CD14-positive monocyte (primary cell): ENCODE measurements around the gene ZNF362. TPM values are rescaled to one million over a fixed set of nuclear protein-coding genes. Genes with fewer than 3 reads are reported as not detected.
A peak's percentile ranks its signal among the peaks of the same experiment; 100 is the strongest.

Source experiments
- DNase-seq, 3 donors: peaks; one replicate each; pipeline ENCODE4 v3.0.0-alpha.2; 2011 to 2022
- H2AFZ ChIP-seq: 2 replicates; pipeline ENCODE4 v1.6.0; 2012; ENCODE audit warnings: mild to moderate bottlenecking, low read depth, low read length, inconsistent platforms; ENCODE audit not compliant: insufficient read depth, poor library complexity, severe bottlenecking
- H3K27ac ChIP-seq, 2 donors: 1 replicate in 1 of 2; 2 replicates in 1 of 2; pipeline ENCODE4 v1.5.1; 2012 to 2013; ENCODE audit warnings: low read length in 2 of 2, control low read depth in 1 of 2, inconsistent platforms in 1 of 2, low read depth in 1 of 2, mild to moderate bottlenecking in 1 of 2
- H3K27me3 ChIP-seq, 2 donors: one replicate each; pipeline versions ENCODE4 v1.6.0 to v1.6.1; 2011 to 2013; ENCODE audit warnings: low read length in 2 of 2; ENCODE audit not compliant: control insufficient read depth in 2 of 2, insufficient read depth in 2 of 2
- H3K36me3 ChIP-seq, 2 donors: replicated peaks in 1 of 2; 1 replicate in 1 of 2; 2 replicates in 1 of 2; pipeline versions ENCODE4 v1.5.1 to v1.6.1; 2012 to 2013; ENCODE audit warnings: low read length in 2 of 2, control low read depth in 1 of 2, inconsistent platforms in 1 of 2, mild to moderate bottlenecking in 1 of 2; ENCODE audit not compliant: insufficient read depth in 2 of 2, control insufficient read depth in 1 of 2
- H3K4me1 ChIP-seq, 2 donors: 1 replicate in 1 of 2; 2 replicates in 1 of 2; pipeline versions ENCODE4 v1.5.1 to v1.6.1; 2012 to 2013; ENCODE audit warnings: low read length in 2 of 2, control low read depth in 1 of 2, inconsistent platforms in 1 of 2, mild to moderate bottlenecking in 1 of 2, moderate library complexity in 1 of 2; ENCODE audit not compliant: insufficient read depth in 2 of 2, control insufficient read depth in 1 of 2
- H3K4me2 ChIP-seq: replicated peaks from 2 replicates; pipeline ENCODE3; 2012; ENCODE audit warnings: low read length, moderate library complexity, mild to moderate bottlenecking; ENCODE audit not compliant: poor library complexity, severe bottlenecking; ENCODE audit errors: extremely low read depth
- H3K4me3 ChIP-seq, 3 experiments: fragments of 200-600 bp in 1 of 3; sonication (generic) in 1 of 3; replicated peaks in 1 of 3; 1 replicate in 2 of 3; 2 replicates in 1 of 3; pipeline ENCODE4 v1.5.1; 2011 to 2013; ENCODE audit warnings: low read length in 3 of 3, mild to moderate bottlenecking in 3 of 3, control low read depth in 2 of 3, low read depth in 2 of 3, inconsistent platforms in 1 of 3, moderate library complexity in 1 of 3
- H3K79me2 ChIP-seq: 2 replicates; pipeline ENCODE4 v1.6.0; 2012; ENCODE audit warnings: mild to moderate bottlenecking, control low read depth, inconsistent platforms, low read length, moderate library complexity; ENCODE audit not compliant: insufficient read depth
- H3K9ac ChIP-seq: 2 replicates; pipeline ENCODE4 v1.6.0; 2017; ENCODE audit warnings: low read length, mild to moderate bottlenecking; ENCODE audit not compliant: insufficient read depth, poor library complexity, severe bottlenecking
- H3K9me3 ChIP-seq, 2 donors: replicated peaks in 1 of 2; 1 replicate in 1 of 2; 2 replicates in 1 of 2; pipeline versions ENCODE4 v1.5.1 to v1.6.1; 2012 to 2013; ENCODE audit warnings: low read length in 2 of 2, control low read depth in 1 of 2; ENCODE audit not compliant: control insufficient read depth in 1 of 2, insufficient read depth in 1 of 2
- H4K20me1 ChIP-seq: 2 replicates; pipeline ENCODE4 v1.6.0; 2012; ENCODE audit warnings: mild to moderate bottlenecking, low read length, control low read depth, moderate library complexity; ENCODE audit not compliant: insufficient read depth
- H3K27ac Mint-ChIP-seq, 7 donors: one replicate each; pipeline ENCODE4 v1.8.0; 2020; ENCODE audit warnings: mild to moderate bottlenecking in 7 of 7, mixed read lengths in 7 of 7, moderate library complexity in 6 of 7, inconsistent platforms in 2 of 7
- H3K27me3 Mint-ChIP-seq, 3 donors: one replicate each; pipeline ENCODE4 v1.8.0; 2021 to 2022; ENCODE audit warnings: low read depth in 3 of 3, mild to moderate bottlenecking in 3 of 3, mixed read lengths in 3 of 3, moderate library complexity in 3 of 3, inconsistent platforms in 1 of 3
- H3K36me3 Mint-ChIP-seq, 2 donors: one replicate each; pipeline ENCODE4 v1.8.0; 2020; ENCODE audit warnings: mixed read lengths in 2 of 2, inconsistent platforms in 1 of 2, mild to moderate bottlenecking in 1 of 2
- H3K4me1 Mint-ChIP-seq: one replicate; pipeline ENCODE4 v1.8.0; 2020; ENCODE audit warnings: mild to moderate bottlenecking, mixed read lengths
- H3K4me3 Mint-ChIP-seq, 2 donors: one replicate each; pipeline ENCODE4 v1.8.0; 2020; ENCODE audit warnings: mild to moderate bottlenecking in 2 of 2, mixed read lengths in 2 of 2, moderate library complexity in 1 of 2
- H3K9me3 Mint-ChIP-seq, 7 donors: one replicate each; pipeline ENCODE4 v1.8.0; 2020 to 2022; ENCODE audit warnings: mixed read lengths in 7 of 7, mild to moderate bottlenecking in 6 of 7, moderate library complexity in 6 of 7, inconsistent platforms in 2 of 7
- WGBS: methylation state at CpG from one replicate; pipeline ENCODE4 v1.1.5; 2013; ENCODE audit warnings: missing lambda C conversion rate; ENCODE audit not compliant: insufficient coverage; 5-methylcytosine and 5-hydroxymethylcytosine counted together
- intact Hi-C, 2 donors: fragments of 100-400 bp; cut with micrococcal nuclease; formaldehyde crosslinking; loops; one replicate each; pipeline versions ENCODE4 v1.15.0 to v1.15.1; 2023
- polyA plus RNA-seq, 3 donors: library from polyadenylated mRNA; depleted of rRNA in 1 of 3; unstranded in 2 of 3; stranded (reverse) in 1 of 3; fragments of 300-500 nt in 2 of 3; fragments of >200 nt in 1 of 3; fragmentation: Illumina TruSeq in 2 of 3; gene quantifications; 1 replicate in 2 of 3; 2 replicates in 1 of 3; pipeline ENCODE4 v1.2.3, GENCODE V29; 2012 to 2021
- TF ChIP-seq, protein P1 (sequence below): fragments of 200-600 bp; IDR thresholded peaks from one replicate; pipeline ENCODE4 v1.8.0; 2022; ENCODE audit warnings: antibody characterized with exemption, mild to moderate bottlenecking

Gene ZNF362
- polyA plus RNA-seq, 3 donors, result 11.4 to 18.9 (median 13.5) TPM

DNA sequence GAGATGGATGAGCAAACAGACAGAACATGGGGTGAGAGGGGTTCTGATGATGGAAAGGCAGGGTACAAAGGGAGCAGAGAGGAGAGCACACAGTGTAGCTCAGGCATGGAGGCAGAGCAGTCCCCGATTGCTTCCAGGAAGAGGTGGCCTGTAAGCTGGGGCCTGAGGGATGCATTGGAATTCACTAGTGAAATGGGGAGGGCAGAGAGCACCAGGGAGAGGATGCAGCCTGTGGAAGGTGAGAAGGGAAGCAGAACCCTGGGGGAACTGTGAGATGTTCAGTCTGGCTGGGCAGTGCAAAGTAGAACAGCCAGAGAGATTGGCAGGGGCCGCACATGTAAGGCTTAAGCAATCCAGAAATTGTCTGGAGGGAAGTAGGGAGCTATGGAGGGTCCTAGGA lies 12.2 kb downstream of the ZNF362 start:
- TF ChIP-seq, protein P1, sequence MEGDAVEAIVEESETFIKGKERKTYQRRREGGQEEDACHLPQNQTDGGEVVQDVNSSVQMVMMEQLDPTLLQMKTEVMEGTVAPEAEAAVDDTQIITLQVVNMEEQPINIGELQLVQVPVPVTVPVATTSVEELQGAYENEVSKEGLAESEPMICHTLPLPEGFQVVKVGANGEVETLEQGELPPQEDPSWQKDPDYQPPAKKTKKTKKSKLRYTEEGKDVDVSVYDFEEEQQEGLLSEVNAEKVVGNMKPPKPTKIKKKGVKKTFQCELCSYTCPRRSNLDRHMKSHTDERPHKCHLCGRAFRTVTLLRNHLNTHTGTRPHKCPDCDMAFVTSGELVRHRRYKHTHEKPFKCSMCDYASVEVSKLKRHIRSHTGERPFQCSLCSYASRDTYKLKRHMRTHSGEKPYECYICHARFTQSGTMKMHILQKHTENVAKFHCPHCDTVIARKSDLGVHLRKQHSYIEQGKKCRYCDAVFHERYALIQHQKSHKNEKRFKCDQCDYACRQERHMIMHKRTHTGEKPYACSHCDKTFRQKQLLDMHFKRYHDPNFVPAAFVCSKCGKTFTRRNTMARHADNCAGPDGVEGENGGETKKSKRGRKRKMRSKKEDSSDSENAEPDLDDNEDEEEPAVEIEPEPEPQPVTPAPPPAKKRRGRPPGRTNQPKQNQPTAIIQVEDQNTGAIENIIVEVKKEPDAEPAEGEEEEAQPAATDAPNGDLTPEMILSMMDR, result no peak
- DNase-seq, result no peak
- 87% methylated on average over 2 of the region's 2 CpGs for whole genome bisulfite sequencing
- Histone ChIP-seq H3K4me2 (no peak overlapping the region), H3K27ac (peak overlapping the region in 1 of 2 donors; percentile 4), H3K9ac (peak overlapping the region; percentile 25), H3K79me2 (peaks cover 44% of the 10 kb centered on the region), H4K20me1 (peaks cover 99% of the 10 kb centered on the region), H3K27me3 (no peaks in the 10 kb centered on the region), H3K36me3 (peaks cover 8 to 49% of the 10 kb centered on the region in 2 donors), H3K9me3 (no peaks in the 10 kb centered on the region), H3K4me3 (no peak overlapping the region), H2AFZ (no peak overlapping the region), H3K4me1 (no peaks in the 10 kb centered on the region)
- Mint-ChIP-seq H3K36me3 (peaks cover 31 to 50% of the 10 kb centered on the region in 2 donors), H3K4me1 (peaks cover 6% of the 10 kb centered on the region), H3K9me3 (no peaks in the 10 kb centered on the region), H3K27me3 (peaks cover 0 to 1% (median 1%) of the 10 kb centered on the region in 3 donors), H3K4me3 (no peak overlapping the region), H3K27ac (peak overlapping the region in 4 of 7 donors; percentile 17 to 59 (median 54))
- intact Hi-C loops, result no loop called here

DNA sequence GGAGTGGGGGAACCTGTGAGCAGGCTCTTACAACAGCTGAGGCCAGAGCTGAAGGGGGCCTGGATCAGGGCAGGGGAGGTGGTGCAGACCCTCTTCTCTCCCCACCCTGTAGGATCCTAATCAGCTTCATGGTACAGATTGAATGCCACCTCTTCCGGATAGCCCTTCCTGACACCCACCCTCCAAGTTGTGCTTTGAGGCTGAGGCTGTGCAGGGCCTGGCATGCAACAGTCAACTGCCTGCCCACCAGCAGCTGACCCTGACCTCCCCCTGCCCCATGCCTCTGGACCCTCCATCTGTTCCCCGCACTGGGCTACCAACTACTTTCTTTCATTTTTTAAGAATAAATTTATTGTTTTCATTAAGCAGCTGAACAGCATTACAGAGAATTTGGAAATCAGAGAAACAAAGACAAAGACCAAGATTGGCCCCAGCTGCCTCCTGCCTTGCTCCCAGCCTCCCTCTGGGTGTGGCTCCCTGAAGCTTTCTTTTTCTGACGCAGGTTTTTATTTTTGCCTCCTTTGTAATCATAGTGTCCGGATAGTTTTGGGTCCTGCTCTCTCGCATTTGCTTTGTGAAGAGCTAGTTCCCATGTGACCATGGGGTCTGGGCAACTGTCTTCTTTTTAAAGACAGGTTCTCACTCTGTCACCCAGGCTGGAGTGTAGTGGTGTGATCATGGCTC lies 12.8 kb downstream of the ZNF362 start:
- no peaks in the 10 kb centered on the region for H3K4me1 ChIP-seq
- Mint-ChIP-seq H3K4me1 (peaks cover 6% of the 10 kb centered on the region), H3K9me3 (no peaks in the 10 kb centered on the region), H3K4me3 (no peak overlapping the region), H3K27me3 (peaks cover 0 to 1% (median 1%) of the 10 kb centered on the region in 3 donors), H3K27ac (peak overlapping the region in 4 of 7 donors; percentile 22 to 57 (median 44)), H3K36me3 (peaks cover 33 to 53% of the 10 kb centered on the region in 2 donors)
- peaks cover 8 to 55% of the 10 kb centered on the region in 2 donors for H3K36me3 ChIP-seq
- no peak overlapping the region for H2AFZ ChIP-seq
- no peaks in the 10 kb centered on the region for H3K27me3 ChIP-seq
- H3K27ac ChIP-seq, result peak overlapping the region in 1 of 2 donors; percentile 4
- no peak for DNase-seq
- WGBS, result 93% methylated on average over 4 of the region's 5 CpGs
- no peak overlapping the region for H3K9ac ChIP-seq
- intact Hi-C loops, result no loop called here
- peaks cover 39% of the 10 kb centered on the region for H3K79me2 ChIP-seq
- no peak overlapping the region for H3K4me3 ChIP-seq
- H3K4me2 ChIP-seq, result no peak overlapping the region
- H3K9me3 ChIP-seq, result no peaks in the 10 kb centered on the region
- peaks cover 99% of the 10 kb centered on the region for H4K20me1 ChIP-seq
- TF ChIP-seq, protein P1, result no peak
